ENCODE data around the gene NCAM1.

Gene NCAM1

DNA sequence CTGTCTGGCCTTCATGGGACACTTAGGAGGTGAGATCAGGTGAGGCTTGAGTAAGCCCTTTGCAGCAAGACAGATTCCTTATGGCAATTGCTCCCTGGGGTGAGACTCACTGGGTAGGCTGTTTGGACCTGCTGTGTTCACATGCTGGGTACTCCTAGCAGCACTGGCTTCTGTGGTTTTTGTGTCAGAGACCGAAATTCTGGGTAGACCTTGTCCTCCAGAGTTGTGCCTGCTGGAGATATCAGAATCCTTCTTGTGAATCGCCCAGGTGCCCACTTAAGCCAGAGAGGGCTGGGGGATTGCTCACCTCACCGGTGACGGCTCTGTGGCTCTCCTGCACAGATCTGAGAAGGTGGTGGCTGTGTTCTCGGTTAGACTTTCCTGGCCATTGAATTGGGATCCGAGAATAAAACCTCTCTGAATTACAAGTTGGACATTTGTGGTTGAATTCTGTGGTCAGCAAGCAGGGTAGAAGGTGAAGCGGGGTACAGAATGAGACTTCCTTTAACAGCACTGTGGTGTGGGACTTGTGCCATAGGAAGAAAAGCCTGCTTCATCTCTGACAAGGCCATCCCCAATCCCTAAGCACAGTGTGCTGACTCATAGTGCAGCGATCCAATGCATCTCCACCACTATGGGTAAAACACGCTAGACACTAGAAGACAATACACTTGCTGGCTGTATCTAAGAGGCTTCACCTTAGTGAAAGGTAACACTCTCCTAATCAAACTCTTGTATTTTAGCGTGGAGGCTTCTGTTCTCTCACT is 300.7 kb downstream of the NCAM1 start:
- no peak for DNase-seq

- DNase-seq, result no peak
Observed at GRCh38 chr11:113262594-113262993, 301.4 kb downstream of the NCAM1 start.

DNA sequence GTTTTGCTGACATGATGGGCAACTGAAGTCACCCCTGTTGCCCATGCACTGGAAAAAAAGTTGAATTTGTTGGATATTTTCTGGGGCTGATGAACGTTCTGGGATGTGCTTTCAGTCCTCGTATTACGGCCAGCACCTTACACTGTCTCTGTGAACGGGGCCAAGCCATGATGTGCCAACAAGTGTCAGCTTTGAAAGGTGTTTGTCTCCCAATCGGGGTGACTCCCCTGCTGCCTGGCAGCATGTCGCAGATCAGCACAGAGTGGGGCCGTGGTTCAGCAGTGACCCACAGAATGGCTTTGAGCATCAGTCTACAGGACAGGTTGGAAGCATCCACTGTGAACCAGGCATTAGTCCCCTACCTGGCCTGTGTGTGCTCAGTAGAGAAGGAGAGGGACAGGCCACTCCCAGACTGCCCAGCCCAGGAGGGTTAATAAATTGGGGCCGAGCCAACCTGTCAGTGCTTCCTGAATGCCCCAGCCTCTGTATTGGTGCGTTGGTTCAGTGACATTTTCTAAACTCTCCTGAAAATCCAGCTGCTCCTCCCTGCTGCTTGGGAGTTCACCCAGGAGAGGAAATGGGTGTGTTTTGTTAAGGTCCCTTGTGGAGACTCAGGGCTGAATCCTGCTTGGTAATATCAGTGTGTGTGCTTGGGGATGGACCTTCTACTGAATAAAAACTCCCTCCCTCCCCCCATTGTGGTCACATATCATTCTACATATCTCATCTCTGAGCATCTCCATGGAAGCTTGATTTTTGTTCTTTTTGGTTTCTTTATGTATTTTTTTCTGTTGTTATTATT is 302.4 kb downstream of the NCAM1 start:
- no peak for DNase-seq

DNA sequence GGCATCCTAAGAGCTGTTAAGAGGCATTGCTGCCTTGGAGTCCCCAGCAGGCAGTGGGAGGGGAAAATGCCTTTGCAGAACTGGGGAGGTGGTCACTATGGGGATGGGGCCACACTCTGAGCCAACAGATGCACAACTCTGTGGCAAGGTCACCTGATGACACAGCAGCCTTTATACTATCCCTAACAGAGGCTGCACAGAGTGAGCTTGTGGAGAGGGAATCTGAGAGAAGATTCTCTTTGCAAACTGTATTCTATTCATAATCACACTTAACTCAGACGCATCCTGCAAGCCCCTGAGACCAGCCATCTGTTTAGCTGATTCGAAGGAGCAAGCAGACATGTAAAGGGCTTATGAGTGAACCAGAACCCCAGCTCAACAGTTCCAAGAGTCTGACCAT is 304.1 kb downstream of the NCAM1 start:
- DNase-seq, result no peak

- DNase-seq, result no peak
Observed at GRCh38 chr11:113267493-113267892, 306.3 kb downstream of the NCAM1 start.

- DNase-seq, result no peak
Observed at GRCh38 chr11:113269096-113269495, 307.9 kb downstream of the NCAM1 start.

DNA sequence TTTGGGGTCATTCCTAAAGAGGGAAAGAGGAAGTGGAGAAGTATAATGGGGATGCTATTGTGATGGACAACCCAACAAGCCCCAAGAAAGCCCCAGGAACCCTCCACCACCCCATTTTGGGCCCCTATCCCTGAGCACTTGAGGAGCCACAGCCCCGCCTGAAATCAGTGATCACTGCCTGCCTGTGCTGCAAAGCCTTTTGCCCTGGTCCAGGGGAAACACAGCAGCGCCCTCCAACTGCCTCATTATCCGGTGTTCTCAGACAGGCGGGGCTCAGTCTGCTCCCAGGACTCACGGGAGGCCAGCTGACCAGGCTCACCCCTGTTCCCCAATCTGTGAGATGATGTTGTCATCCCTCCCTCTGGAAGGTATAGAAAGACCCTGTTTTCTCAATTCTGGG is 308.4 kb downstream of the NCAM1 start:
- DNase-seq, result no peak

DNA sequence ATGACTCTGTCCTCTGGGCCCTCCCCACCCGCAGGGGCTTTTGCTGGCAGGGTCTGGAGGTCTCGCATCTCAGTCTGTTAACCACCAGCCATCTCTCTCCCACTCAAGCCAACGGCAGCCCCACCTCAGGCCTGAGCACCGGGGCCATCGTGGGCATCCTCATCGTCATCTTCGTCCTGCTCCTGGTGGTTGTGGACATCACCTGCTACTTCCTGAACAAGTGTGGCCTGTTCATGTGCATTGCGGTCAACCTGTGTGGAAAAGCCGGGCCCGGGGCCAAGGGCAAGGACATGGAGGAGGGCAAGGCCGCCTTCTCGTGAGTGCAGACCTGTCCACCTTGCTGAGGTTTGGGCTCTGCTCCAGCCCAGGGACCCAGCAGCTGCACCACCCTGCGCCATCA is 308.9 kb downstream of the NCAM1 start:
- DNase-seq, result no peak

DNA sequence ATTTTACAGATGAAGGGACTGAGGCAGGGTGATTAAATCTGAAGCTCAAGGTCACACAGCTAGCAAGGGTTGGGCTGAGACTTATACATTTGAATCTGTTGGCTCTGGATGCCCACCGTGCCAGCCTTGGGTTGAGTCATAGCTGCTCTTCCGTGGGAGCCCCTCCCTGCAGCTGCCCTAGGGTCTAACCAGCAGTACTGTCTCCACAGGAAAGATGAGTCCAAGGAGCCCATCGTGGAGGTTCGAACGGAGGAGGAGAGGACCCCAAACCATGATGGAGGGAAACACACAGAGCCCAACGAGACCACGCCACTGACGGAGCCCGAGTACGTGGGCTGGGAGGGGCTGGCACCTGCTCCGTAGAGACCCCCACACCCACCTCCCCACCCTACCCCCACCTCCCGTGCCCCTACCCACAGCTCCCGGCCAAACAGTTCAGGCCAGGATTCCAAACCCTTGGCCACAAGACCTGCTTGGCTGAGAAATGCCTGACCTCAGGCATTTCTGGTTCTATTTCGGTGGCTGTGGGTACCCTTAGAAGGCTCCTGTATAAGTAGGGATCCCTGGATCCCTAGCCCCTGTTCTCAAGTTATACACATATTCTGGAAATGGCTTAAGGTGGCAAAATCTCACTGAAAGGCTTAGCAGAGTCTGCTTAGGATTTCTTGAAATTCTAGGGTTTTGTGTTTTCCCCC is 310.5 kb downstream of the NCAM1 start:
- no peak for DNase-seq

GRCh38 chr11:113272281-113272680 is 311.1 kb downstream of the NCAM1 start:
- no peak for DNase-seq

GRCh38 chr11:113272927-113273615 is 311.9 kb downstream of the NCAM1 start:
- no peak for DNase-seq

GRCh38 chr11:113273720-113274119 is 312.5 kb downstream of the NCAM1 start:
- DNase-seq, result no peak

DNA sequence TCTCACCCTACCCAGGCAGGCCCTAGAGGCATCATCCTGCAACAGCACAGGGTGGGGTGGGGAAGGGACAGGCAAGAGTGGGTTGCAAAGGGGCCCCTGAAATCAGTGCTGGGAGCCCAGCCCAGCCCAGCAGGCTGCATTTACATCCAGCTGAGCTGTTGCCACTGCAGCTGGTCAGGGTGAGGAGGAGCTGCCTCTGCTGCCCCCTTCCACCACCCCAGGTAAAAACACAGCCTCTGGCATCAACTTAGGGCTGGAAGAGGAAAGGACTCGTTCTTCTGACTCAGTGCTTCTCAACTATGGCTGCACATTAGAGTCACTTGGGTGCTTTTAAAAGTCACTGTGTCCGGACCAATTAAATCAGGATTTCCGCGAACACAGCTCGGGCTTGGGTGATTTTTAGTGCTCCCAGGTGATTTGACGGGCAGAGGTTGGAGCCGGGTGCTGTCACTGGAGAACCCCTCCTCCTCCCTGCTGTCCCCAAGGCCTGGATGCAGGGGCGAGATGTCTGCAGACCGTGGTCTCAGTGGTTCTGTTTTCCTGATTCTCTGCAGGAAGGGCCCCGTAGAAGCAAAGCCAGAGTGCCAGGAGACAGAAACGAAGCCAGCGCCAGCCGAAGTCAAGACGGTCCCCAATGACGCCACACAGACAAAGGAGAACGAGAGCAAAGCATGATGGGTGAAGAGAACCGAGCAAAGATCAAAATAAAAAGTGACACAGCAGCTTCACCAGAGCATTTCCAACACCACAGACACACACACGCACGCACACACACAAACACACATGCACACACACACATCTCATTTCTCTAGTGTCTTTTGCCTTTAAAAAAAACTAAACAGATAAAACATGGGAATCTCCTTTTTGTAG is 313.7 kb downstream of the NCAM1 start:
- no peak for DNase-seq

GRCh38 chr11:113275602-113276001 is 314.4 kb downstream of the NCAM1 start:
- no peak for DNase-seq

GRCh38 chr11:113276466-113276865 is 315.2 kb downstream of the NCAM1 start:
- DNase-seq, result no peak

- DNase-seq, result no peak
Observed at GRCh38 chr11:113277907-113278306, 316.7 kb downstream of the NCAM1 start.

DNA sequence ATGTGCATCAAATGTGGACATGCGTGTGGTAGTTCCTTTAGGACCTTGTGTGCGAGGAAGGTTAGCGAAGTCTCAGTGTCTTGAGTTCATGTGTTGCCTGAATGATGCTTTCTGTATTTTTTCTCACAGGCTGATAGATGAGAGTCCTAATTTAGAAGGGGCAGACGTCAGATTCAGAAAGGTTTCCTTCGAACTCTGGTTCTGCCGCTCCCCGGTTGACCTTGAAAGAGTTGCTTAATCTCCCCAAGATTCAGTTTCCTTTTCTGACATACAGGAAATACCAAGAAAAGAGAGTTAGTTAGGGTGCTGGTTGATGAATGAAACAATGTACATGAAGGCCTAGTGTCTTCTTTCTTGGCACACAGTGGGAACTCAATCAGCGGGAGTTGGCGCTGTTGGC is 317.3 kb downstream of the NCAM1 start:
- no peak for DNase-seq

- DNase-seq, result no peak
Observed at GRCh38 chr11:113278925-113279324, 317.7 kb downstream of the NCAM1 start.

DNA sequence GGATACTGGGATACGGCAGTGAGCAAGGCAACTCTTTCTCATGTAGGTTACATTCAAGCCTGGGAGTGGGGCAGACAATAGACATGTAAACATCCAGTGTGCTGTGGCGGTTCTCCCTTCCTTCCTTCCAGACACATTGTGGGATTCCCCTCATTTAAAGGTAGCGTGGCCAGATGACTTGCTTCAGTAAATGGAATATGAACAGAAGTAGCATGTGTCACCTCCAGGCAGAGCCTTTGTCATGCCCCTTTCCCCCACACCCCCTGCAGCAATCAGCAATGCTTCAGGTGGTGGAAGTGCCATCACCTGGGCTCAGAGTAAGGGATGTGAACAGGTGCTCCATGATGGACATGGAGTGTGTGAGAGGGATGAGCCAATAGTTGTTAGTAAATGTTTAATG is 318.4 kb downstream of the NCAM1 start:
- no peak for DNase-seq

- no peak for DNase-seq
Observed at GRCh38 chr11:113281052-113281725, 320.0 kb downstream of the NCAM1 start.

DNA sequence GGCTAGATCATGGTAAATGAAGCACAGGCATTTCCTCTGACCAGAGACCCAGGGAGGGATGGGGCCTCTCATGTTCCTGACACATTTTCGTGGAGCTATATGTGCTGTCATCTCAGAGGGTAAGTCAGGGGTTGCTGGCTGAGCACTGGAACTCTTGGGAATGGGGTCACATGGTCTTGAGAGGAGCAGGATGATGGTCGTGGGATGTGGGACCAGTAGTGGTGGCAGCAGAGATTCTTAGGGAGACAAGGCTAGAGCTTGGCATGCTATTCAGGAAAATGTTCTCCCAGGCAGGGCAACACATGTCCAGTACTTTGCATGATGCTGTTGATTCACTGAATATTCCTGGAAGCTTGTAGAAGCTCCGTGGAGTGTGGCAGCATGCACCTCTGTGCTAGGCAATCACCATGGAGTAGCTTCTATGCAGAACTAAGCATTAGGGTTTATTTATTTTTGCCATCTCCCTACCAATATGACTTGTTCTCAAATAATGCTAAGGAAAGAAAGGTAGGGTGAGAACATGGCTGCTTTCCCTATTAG is 321.7 kb downstream of the NCAM1 start:
- DNase-seq, result no peak

Data from NCI-H1092 treated with DMSO at 0.1 percent for 48 hours (cell line).